Ishikawa (cell line): Measurements from ENCODE around the gene TMEM117.

Source experiments
- CEBPB ChIP-seq: IDR thresholded peaks from 2 replicates; pipeline ENCODE4 v1.6.1; 2012
- CREB1 ChIP-seq: IDR thresholded peaks from 2 replicates; pipeline ENCODE4 v1.6.1; 2012; ENCODE audit warnings: low read depth
- RAD21 ChIP-seq: IDR thresholded peaks from 2 replicates; pipeline ENCODE4 v1.6.1; 2012; ENCODE audit warnings: low read depth
- REST ChIP-seq: IDR thresholded peaks from 2 replicates; pipeline ENCODE4 v1.6.1; 2012; ENCODE audit warnings: low read depth, mild to moderate bottlenecking
- TAF1 ChIP-seq: IDR thresholded peaks from 2 replicates; pipeline ENCODE4 v1.6.1; 2012; ENCODE audit warnings: low read depth, mild to moderate bottlenecking
- TEAD4 ChIP-seq: IDR thresholded peaks from 2 replicates; pipeline ENCODE4 v1.6.1; 2012

DNA sequence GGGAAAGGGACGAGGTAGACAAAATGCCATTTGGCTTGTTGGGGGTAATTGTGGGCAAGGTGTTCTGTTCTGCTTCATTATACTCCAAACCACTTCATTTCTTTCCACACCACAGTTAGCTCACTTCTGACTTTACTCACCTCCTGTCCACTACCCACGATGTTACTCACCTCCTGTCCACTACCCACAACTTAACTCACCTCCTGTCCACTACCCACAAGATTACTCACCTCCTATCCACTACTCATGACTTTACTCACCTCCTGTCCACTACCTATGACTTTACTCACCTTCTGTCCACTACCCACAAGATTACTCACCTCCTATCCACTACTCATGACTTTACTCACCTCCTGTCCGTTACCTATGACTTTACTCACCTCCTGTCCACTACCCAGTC lies 19.7 kb upstream of the TMEM117 start:
- no peak for TF ChIP-seq CREB1
- TF ChIP-seq CEBPB, result no peak
- TF ChIP-seq RAD21, result no peak
- no peak for TF ChIP-seq TEAD4
- no peak for TF ChIP-seq REST
- no peak for TF ChIP-seq TAF1
